H4 (cell line): ENCODE measurements around the gene C16orf54. TPM values are rescaled to one million over a fixed set of nuclear protein-coding genes. Genes with fewer than 3 reads are reported as not detected.
"Not testable (repeated sequence)": the region's sequence is repeated elsewhere in the genome, so short reads cannot be mapped to it uniquely, and the experiment has no call there.

Experiments
- DNase-seq: peaks from one replicate; pipeline ENCODE4 v3.0.0-alpha.2; 2015; ENCODE audit warnings: low spot score
- total RNA-seq: library from RNA; depleted of rRNA; stranded (reverse); fragments of >200 nt; shearing (Covaris generic); gene quantifications from 2 replicates; pipeline ENCODE4 v1.2.3, GENCODE V29; 2014; rRNA removed

C16orf54 gene
- total RNA-seq, 1 experiment from 2014 or later, result 3.5 TPM

- no peak for DNase-seq
These were observed 36.7 kb downstream of the C16orf54 start for GRCh38 chr16:29708917-29709600.

GRCh38 chr16:29707160-29707559 is 38.6 kb downstream of the C16orf54 start:
- DNase-seq, result not testable (repeated sequence)

GRCh38 chr16:29705030-29705429 is 40.8 kb downstream of the C16orf54 start:
- no peak for DNase-seq

GRCh38 chr16:29702269-29702668 is 43.5 kb downstream of the C16orf54 start:
- no peak for DNase-seq

- no peak for DNase-seq
These were observed 44.6 kb downstream of the C16orf54 start for GRCh38 chr16:29701214-29701555.

- DNase-seq, result peak; percentile 82
These were observed 45.4 kb downstream of the C16orf54 start for GRCh38 chr16:29700253-29700987.

- no peak for DNase-seq
These were observed 46.2 kb downstream of the C16orf54 start for GRCh38 chr16:29699324-29700219.

GRCh38 chr16:29698484-29699323 is 47.1 kb downstream of the C16orf54 start:
- no peak for DNase-seq

- no peak for DNase-seq
These were observed 47.7 kb downstream of the C16orf54 start for GRCh38 chr16:29698042-29698441.

- no peak for DNase-seq
These were observed 48.4 kb downstream of the C16orf54 start for GRCh38 chr16:29697391-29697790.

GRCh38 chr16:29696881-29697331 is 48.9 kb downstream of the C16orf54 start:
- no peak for DNase-seq

GRCh38 chr16:29695675-29696074 is 50.1 kb downstream of the C16orf54 start:
- DNase-seq, result not testable (repeated sequence)

GRCh38 chr16:29694384-29695195 is 51.2 kb downstream of the C16orf54 start:
- DNase-seq, result no peak

- not testable (repeated sequence) for DNase-seq
These were observed 53.2 kb downstream of the C16orf54 start for GRCh38 chr16:29692606-29693005.

Other genes starting within 250 kb of the C16orf54 start
- gene NPIPB12, start 239.6 kb downstream of the C16orf54 start, total RNA-seq, result 1.4 and 2.8 TPM in 2 replicates
- gene SPN, start 82.7 kb downstream of the C16orf54 start, total RNA-seq, result 0.70 and 2.8 TPM in 2 replicates
- 0.27 and 0.93 TPM in 2 replicates for gene QPRT, start 66.8 kb downstream of the C16orf54 start, total RNA-seq
- not detected in 2 replicates for gene ZG16, start 32.3 kb upstream of the C16orf54 start, total RNA-seq
- 60.9 and 72.7 TPM in 2 replicates for gene KIF22, start 44.8 kb upstream of the C16orf54 start, total RNA-seq
- 84.6 and 135 TPM in 2 replicates for gene MAZ, start 60.5 kb upstream of the C16orf54 start, total RNA-seq
- gene PRRT2, start 66.2 kb upstream of the C16orf54 start, total RNA-seq, result 0.14 and 1.0 TPM in 2 replicates
- gene PAGR1, start 70.2 kb upstream of the C16orf54 start, total RNA-seq, result 43.4 and 46.3 TPM in 2 replicates
- 83.0 and 87.2 TPM in 2 replicates for gene MVP, start 74.5 kb upstream of the C16orf54 start, total RNA-seq
- gene CDIPT, start 117.2 kb upstream of the C16orf54 start, total RNA-seq, result 52.8 and 58.4 TPM in 2 replicates
- gene SEZ6L2, start 153.6 kb upstream of the C16orf54 start, total RNA-seq, result 6.8 and 10.0 TPM in 2 replicates
- 3.6 and 6.9 TPM in 2 replicates for gene ASPHD1, start 154.5 kb upstream of the C16orf54 start, total RNA-seq
- 3.3 and 7.4 TPM in 2 replicates for gene KCTD13, start 180.2 kb upstream of the C16orf54 start, total RNA-seq
- gene TMEM219, start 216.1 kb upstream of the C16orf54 start, total RNA-seq, result 60.8 and 85.4 TPM in 2 replicates
- 11.6 and 17.2 TPM in 2 replicates for gene TAOK2, start 227.9 kb upstream of the C16orf54 start, total RNA-seq
- gene HIRIP3, start 249.6 kb upstream of the C16orf54 start, total RNA-seq, result 18.2 and 24.8 TPM in 2 replicates